Fibroblast of skin of left quadriceps (primary cell): ENCODE measurements around the gene FEZF2.

Source experiments
- DNase-seq, 2 experiments: peaks; one replicate each; pipeline ENCODE4 v3.0.0-alpha.2; 2013; ENCODE audit warnings: low read depth in 2 of 2

Gene FEZF2

GRCh38 chr3:62373215-62373614 is at the start of gene FEZF2:
Gene FEZF2 (minus strand): TSS chr3:62373550. CDS start chr3:62372868, 682 bp downstream.
- DNase-seq = no peak

DNA sequence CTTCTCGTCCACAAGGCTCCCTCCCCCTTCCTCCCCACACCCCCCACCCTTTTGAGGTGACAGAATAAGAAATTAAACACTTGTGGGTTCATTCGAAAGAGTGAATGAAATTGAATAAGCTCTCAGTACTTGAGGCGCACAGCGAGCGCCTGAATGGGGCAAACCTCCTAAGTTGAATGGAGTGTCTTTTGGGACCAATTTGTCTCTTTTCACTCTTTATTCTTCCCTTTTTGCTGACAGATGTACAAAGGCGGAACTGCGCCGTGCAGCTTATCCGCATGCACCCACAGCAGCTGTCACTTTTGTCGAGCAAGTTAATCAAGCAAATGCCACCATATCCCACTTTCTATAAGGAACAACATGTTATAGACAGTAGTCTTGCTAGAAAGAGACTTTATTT is 47.9 kb upstream of the FEZF2 start:
- DNase-seq = no peak

DNA sequence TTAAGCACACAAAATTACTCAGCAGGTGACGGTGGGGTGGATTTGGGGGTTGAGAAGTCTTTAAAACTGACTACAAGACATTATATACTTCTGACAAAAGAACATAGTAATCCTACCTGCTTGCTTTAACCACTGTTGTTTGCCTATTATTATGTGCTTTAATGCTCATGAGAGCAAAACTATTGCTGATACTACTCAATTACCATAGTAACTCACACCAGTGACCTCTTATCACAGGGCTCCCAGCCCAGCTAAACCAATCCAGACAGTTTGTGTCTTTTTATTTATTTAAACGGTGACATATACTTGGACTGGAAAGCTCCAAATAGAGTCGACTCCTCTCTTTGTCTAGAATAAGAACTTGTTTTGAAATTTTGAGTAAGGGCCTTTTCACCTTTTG is 42.8 kb upstream of the FEZF2 start:
- no peak for DNase-seq

GRCh38 chr3:62415312-62415801 is 42.0 kb upstream of the FEZF2 start:
- no peak for DNase-seq

- no peak for DNase-seq
These were observed 41.4 kb upstream of the FEZF2 start for GRCh38 chr3:62414786-62415185.

DNA sequence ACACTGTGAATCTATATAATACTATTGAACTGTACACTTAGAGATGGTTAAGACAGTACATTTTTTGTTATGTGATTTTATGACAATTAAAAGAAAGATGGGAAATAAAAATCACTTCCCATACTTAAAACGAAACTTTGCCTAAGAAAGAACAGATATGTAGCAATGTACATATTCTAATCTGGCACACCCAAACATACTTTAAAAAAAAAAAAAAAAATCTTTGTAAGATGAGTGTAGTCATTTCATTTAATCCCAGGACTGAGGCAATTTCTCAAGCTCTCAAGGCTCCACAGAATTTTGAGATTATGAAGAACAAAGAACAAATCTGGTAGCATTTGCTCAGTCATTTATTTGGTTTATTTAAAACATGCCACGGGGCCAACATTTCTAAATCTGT is 40.3 kb upstream of the FEZF2 start:
- no peak for DNase-seq

- no peak for DNase-seq
These were observed 33.6 kb upstream of the FEZF2 start for GRCh38 chr3:62406945-62407344.

DNA sequence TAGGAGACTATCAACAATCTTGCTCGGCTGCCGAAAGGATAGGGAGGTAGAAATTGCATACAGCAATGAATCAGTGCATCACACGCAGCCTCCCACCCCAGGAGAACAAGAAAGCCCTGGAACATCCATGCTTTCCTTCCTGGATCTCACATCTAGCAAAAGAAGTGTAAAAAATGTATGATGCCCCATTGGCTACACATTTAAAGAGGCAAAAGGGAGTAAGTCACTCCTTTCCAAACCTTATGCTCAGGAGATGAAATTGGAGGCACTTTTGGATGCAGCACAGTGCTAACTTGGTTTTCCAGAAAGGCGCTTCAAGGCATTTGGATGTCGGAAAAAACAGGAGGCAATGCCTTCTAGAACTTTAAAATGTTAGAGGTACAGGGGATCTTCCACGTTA is 32.2 kb upstream of the FEZF2 start:
- DNase-seq = no peak

- no peak for DNase-seq
These were observed 31.8 kb upstream of the FEZF2 start for GRCh38 chr3:62405135-62405534.

DNA sequence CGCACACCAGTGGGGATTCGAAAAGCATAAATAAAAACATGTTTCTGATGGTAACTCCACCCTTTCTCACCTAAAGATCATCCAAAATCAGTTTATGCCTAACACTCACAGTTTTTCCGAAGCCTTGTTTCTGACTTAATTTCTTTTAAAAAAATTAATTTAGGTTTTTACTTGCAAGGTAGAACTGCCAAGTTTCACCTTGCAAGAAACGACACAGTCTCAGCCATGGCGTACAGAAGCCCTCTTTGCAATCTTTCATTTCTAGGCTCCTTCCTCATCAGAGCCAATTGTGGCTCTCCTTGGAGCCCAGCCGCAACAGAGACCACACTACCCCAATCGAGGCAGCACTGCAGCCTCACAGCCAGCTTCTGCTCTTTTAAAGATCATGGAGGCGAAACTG is 31.0 kb upstream of the FEZF2 start:
- DNase-seq = no peak

GRCh38 chr3:62403765-62404164 is 30.4 kb upstream of the FEZF2 start:
- DNase-seq = no peak

GRCh38 chr3:62392626-62393292 is 19.4 kb upstream of the FEZF2 start:
- DNase-seq = no peak

GRCh38 chr3:62387251-62387650 is 13.9 kb upstream of the FEZF2 start:
- no peak for DNase-seq

GRCh38 chr3:62379321-62379798 is 6.0 kb upstream of the FEZF2 start:
- DNase-seq = no peak

DNA sequence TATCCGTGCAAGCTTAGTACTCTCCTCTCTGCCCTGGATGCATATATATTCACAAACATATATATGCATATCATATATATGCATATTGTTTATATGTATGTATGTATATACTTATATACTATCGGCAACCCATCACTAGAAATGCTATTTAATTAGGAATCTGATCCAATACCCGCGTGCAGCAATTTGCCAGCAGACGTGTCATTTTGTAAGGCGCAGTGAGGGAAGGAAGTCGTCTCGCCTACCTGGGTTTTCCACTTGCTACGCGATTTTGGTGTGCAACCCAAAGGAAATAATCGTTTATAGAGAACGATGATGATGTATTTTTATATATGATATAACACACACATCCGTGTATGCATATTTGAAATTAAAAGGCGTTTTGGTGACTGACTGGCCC is 5.6 kb upstream of the FEZF2 start:
- no peak for DNase-seq

- DNase-seq = no peak
These were observed 5.0 kb upstream of the FEZF2 start for GRCh38 chr3:62378311-62378789.

DNA sequence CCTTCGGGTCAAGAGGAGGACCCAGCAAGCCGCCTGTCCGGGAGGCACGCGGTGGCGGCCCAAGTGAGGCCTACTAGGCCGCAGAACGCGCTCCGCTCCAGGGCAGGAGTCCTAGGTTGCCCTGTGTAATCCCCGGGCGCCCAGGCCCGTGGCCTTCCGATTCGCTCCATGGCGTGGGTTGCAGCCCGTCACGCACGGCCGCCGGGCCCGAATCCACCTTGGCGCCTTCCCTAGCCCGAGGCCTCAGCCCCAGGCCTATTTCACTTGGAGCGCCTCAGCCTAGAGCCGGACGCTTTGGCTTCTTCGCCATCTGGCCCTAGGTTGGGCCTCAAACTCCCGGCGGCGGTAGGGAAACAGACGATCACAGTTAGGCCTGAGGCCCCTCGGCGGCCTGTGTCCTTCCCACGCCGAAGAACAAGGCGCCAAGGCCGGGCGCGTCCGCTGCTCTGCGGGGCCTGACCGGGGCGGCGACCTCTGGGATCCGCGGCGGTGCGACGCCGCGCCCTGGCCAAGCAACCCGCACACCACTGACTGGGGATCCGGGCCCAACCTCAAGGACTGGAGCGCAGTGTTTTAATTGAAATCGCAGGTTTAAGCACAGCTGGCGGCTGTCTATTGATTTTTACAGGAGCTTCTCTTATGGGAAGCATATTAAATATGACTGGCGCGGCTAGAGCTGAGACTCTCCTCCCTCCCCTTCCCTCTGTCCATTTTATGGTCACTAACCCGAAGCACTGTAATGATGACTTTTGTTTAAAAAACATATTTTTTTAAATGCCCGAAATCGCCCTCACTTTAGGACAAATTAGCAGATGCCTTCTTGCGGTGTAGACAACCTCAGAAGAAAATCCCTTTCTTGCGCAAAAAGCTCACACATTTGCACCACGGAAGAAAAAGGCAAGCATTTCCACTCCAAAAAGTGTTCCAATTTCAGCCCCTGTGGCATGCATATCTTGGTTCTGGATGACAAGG is 3.8 kb upstream of the FEZF2 start:
- no peak for DNase-seq

GRCh38 chr3:62376454-62376720 is 3.0 kb upstream of the FEZF2 start:
- DNase-seq = no peak

- no peak for DNase-seq
These were observed 2.5 kb upstream of the FEZF2 start for GRCh38 chr3:62375655-62376453.

DNA sequence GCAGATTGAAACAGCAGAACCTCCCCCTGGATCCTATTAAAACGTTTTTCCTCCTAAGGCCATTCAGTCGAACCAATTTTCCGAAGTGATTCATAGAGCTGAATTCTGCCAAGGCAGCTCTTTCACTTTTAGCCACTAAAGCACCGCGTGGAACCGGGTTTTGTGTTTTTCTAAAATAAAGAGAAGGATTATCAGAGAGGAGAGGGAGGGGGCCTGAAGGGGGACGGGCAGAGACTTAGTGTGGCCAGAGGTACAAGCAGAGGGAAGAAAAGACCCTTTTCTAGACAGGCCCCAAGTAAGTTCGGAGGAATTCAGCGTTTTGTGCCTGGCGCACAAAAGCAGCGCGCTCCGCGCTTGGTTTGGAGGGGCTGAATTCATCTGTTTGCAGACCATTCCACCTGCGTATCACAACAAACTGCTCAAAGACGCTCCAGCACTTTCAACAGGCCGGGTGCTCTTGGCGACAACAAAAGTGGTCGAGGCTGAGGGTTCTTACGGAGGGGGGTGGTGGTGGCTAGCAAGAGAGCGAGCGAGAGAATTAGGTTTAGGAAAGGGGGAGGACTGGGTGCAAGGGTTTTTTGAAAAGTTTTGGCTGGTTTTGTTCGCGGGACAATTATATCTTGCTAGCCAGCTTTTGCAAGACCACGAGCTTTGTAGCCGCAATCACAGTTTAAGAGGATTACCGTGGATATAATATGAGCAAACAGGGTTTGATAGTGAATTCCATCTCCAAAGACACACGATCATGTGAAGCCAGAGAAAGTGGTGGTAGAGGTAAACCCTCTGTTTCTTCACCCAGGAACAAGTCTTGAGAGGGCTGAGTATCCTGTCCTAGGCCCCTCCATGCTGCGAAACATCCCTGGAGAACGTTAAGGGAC is 1.2 kb upstream of the FEZF2 start:
- no peak for DNase-seq

DNA sequence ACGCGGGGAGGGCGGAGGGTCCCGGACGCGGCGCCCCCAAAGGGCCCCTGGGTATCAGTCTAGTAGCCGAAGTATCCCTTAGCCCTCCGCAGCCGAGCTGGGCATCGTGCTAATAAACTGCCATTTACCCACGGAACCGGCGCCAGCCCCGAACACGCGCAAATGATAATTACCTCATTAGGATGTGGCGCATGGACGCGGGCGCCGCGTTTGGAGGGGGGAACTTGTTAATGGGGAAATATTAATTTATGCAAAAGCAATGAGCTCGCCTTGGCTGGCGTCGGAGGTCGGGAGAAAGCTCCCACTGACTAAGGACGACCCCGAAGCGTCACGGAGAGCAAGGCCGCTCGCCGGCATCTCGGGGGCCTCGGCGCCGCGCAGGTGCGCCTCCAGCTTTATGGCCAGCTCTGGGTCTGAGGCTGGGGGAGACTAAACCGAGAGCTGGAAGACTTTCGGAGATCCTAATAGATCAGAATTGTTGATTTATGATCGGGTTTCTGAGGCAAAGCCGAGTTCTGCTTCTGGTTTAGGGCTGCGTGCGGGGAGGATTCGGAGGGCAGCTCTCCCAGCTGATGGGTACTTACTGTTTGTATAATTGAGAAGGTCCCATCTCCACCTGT is 474 bp upstream of the FEZF2 start:
- DNase-seq = no peak
